Measurements from ENCODE around the gene SAMD14.
"Not testable (repeated sequence)": the region's sequence is repeated elsewhere in the genome, so short reads cannot be mapped to it uniquely, and the experiment has no call there.

Gene SAMD14

GRCh38 chr17:50072130-50072529 lies 57.8 kb downstream of the SAMD14 start:
- no peak for DNase-seq

- no peak for DNase-seq
Observed at GRCh38 chr17:50071692-50072091, 58.3 kb downstream of the SAMD14 start.

DNA sequence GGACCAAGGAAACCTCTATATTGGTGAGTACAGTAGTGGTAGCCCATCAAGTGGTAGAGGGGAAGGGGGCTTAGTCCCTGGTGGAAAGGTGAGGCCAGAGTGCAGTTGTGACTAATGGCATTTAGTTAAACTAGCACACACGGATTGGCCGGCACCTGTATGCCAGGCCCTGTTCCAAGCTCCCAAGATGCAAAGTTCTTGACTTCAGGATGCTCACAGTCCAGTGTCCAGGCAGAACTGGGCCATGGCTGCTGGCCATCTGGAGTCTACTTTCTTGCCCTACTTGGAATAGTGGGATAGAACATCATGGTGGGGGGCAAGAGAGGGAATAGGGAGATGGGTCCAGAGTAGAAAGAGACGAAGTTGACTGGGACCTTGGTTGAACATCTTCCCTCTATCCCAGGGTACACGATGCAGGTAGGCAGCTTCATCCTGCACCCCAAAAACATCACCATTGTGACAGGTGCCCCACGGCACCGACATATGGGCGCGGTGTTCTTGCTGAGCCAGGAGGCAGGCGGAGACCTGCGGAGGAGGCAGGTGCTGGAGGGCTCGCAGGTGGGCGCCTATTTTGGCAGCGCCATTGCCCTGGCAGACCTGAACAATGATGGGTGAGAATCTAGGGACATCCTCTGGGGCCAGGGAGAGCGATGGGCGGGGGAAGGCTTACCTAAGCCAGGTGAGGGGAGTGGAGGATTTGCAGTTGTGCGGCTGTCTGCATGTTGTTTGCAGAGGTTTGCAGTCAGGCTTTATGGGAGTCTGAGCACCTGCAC lies 58.9 kb downstream of the SAMD14 start:
- DNase-seq: no peak

DNA sequence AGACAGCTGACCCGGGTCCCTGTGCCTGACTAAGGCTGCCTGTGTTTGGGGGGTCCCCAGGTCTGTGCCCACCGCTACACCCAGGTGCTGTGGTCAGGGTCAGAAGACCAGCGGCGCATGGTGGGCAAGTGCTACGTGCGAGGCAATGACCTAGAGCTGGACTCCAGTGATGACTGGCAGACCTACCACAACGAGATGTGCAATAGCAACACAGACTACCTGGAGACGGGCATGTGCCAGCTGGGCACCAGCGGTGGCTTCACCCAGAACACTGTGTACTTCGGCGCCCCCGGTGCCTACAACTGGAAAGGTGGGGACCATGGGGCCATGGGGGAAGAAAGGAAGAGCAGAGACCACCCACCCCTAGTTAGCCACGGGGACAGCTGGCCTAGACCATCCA lies 62.0 kb downstream of the SAMD14 start:
- DNase-seq: no peak

DNA sequence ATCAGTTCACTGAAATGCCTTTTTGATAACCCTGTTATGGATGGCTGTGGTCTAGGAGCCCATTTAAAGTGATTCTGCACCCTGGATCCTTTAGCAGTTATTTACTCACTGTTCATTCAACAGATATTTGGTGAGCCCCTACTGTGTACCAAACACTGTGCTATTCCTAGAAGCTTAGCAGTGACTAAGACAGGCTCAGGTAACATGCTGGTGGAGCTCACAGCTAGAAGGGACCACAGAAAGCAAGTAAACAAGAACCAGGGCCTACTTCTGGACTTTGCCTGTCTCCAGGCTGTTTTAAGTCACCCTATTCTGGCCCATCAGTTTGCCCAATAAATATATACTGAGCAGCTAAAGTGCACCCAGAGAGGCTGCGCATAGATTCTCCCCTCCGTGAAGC lies 63.0 kb downstream of the SAMD14 start:
- no peak for DNase-seq

DNA sequence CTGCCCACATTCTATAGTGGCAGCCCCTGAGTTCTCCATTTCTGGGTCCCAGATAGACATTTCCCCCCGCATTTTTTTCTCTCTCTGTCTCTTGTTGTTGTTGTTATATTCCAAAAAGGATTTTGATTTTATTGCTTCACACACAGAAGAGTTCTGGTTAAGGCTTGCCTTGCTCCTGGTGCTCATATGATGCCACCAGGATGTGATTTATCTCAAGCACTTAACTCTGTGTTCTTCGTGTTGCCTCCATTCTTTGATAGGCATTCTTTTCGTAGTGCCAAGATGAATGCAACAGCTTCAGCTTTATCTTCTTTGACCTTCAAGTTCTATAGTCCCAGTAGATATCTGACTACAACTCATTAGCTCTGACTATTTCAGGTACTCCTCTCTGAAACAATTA lies 64.9 kb downstream of the SAMD14 start:
- no peak for DNase-seq

- peak in 1 of 2 experiments; percentile 9 for DNase-seq
Observed at GRCh38 chr17:50064253-50065001, 65.5 kb downstream of the SAMD14 start.

GRCh38 chr17:50063561-50064252 lies 66.3 kb downstream of the SAMD14 start:
- no peak for DNase-seq

- no peak for DNase-seq
Observed at GRCh38 chr17:50062293-50063243, 67.4 kb downstream of the SAMD14 start.

- not testable (repeated sequence) for DNase-seq
Observed at GRCh38 chr17:50061713-50062045, 68.3 kb downstream of the SAMD14 start.

GRCh38 chr17:50060951-50061712 lies 68.8 kb downstream of the SAMD14 start:
- DNase-seq: no peak
